ENCODE data around the gene AGBL1. TPM values are rescaled to one million over a fixed set of nuclear protein-coding genes. Genes with fewer than 3 reads are reported as not detected.

AGBL1 gene
- total and polyA plus RNA-seq, 4 donors: not detected

DNA sequence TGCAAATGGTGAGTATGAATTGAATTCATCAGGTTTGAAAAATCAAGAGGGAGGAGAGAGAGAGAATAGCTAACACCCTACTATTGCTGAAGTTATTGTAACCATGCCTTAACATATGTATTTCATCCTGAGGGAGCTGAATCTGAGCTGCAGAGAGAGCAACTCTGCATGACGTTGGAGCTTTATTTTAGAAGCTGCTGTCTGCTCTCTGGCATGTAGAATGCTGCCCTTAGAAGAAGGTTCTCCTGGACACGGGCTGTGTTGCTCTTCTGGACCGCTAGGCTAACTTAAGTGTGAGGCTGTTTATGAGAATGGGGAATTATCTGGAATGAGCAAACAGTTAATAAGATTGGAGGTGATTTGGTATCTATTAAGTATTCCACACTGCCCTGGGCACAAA, 814.6 kb downstream of the AGBL1 start (continued):
- TF ChIP-seq, protein P1, sequence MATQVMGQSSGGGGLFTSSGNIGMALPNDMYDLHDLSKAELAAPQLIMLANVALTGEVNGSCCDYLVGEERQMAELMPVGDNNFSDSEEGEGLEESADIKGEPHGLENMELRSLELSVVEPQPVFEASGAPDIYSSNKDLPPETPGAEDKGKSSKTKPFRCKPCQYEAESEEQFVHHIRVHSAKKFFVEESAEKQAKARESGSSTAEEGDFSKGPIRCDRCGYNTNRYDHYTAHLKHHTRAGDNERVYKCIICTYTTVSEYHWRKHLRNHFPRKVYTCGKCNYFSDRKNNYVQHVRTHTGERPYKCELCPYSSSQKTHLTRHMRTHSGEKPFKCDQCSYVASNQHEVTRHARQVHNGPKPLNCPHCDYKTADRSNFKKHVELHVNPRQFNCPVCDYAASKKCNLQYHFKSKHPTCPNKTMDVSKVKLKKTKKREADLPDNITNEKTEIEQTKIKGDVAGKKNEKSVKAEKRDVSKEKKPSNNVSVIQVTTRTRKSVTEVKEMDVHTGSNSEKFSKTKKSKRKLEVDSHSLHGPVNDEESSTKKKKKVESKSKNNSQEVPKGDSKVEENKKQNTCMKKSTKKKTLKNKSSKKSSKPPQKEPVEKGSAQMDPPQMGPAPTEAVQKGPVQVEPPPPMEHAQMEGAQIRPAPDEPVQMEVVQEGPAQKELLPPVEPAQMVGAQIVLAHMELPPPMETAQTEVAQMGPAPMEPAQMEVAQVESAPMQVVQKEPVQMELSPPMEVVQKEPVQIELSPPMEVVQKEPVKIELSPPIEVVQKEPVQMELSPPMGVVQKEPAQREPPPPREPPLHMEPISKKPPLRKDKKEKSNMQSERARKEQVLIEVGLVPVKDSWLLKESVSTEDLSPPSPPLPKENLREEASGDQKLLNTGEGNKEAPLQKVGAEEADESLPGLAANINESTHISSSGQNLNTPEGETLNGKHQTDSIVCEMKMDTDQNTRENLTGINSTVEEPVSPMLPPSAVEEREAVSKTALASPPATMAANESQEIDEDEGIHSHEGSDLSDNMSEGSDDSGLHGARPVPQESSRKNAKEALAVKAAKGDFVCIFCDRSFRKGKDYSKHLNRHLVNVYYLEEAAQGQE (IDR thresholded peaks at IDR 0.05): no peak
- TF ChIP-seq TAF1 (conservative IDR thresholded peaks at IDR 0.05): no peak
- no peak for TF ChIP-seq MAX (IDR thresholded peaks at IDR 0.05)
- no peak for TF ChIP-seq HNF4A (conservative IDR thresholded peaks at IDR 0.05)
- no peak for TF ChIP-seq HNF4G (IDR thresholded peaks at IDR 0.05)
- TF ChIP-seq RXRA (IDR thresholded peaks at IDR 0.05): no peak
- TF ChIP-seq FOXA1 (IDR thresholded peaks at IDR 0.05): no peak
- TF ChIP-seq GABPA (IDR thresholded peaks at IDR 0.05 in 1 of 2, conservative IDR thresholded peaks at IDR 0.05 in 1 of 2): no peak
- TF ChIP-seq SP1 (IDR thresholded peaks at IDR 0.05): no peak

- H3K27ac ChIP-seq (ENCODE audit: low read depth in 1 of 2, low read length in 2 of 2): no peak overlapping the region
- H3K4me3 ChIP-seq (ENCODE audit: low read depth in 1 of 3, low read length in 3 of 3): no peak overlapping the region
- TF ChIP-seq RAD21 (IDR thresholded peaks at IDR 0.05) (no peak), JUND (IDR thresholded peaks at IDR 0.05) (no peak), SP1 (IDR thresholded peaks at IDR 0.05) (no peak), YY1 (IDR thresholded peaks at IDR 0.05) (no peak), EGR1 (IDR thresholded peaks at IDR 0.05; ENCODE audit: low read depth in 2 of 2) (no peak), NR2F2 (IDR thresholded peaks at IDR 0.05) (no peak), FOXA2 (IDR thresholded peaks at IDR 0.05) (no peak), HNF4A (conservative IDR thresholded peaks at IDR 0.05) (no peak), RXRA (IDR thresholded peaks at IDR 0.05) (no peak), GABPA (IDR thresholded peaks at IDR 0.05 in 1 of 2, conservative IDR thresholded peaks at IDR 0.05 in 1 of 2) (no peak), MAX (IDR thresholded peaks at IDR 0.05) (no peak)
- TF ChIP-seq, protein P2, sequence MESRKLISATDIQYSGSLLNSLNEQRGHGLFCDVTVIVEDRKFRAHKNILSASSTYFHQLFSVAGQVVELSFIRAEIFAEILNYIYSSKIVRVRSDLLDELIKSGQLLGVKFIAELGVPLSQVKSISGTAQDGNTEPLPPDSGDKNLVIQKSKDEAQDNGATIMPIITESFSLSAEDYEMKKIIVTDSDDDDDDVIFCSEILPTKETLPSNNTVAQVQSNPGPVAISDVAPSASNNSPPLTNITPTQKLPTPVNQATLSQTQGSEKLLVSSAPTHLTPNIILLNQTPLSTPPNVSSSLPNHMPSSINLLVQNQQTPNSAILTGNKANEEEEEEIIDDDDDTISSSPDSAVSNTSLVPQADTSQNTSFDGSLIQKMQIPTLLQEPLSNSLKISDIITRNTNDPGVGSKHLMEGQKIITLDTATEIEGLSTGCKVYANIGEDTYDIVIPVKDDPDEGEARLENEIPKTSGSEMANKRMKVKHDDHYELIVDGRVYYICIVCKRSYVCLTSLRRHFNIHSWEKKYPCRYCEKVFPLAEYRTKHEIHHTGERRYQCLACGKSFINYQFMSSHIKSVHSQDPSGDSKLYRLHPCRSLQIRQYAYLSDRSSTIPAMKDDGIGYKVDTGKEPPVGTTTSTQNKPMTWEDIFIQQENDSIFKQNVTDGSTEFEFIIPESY (IDR thresholded peaks at IDR 0.05): no peak
- no peaks in the 10 kb centered on the region for H3K9me3 ChIP-seq (ENCODE audit: control insufficient read depth in 4 of 4, low read length in 3 of 4)
- peaks cover 0 to 7% (median 0%) of the 10 kb centered on the region in 4 donors for H3K27me3 ChIP-seq (ENCODE audit: control insufficient read depth in 4 of 4, insufficient read depth in 4 of 4, low read length in 3 of 4)
- no peak for DNase-seq (ENCODE audit: low spot score)
- no peaks in the 10 kb centered on the region for H3K36me3 ChIP-seq (ENCODE audit: control insufficient read depth in 4 of 4, insufficient read depth in 3 of 4, low read depth in 1 of 4, low read length in 3 of 4)
- WGBS: 48% methylated on average over 4 of the region's 4 CpGs
- no peaks in the 10 kb centered on the region for H3K4me1 ChIP-seq (ENCODE audit: control insufficient read depth in 4 of 4, insufficient read depth in 4 of 4, low read length in 3 of 4)
- no peak overlapping the region for H3K9ac ChIP-seq (ENCODE audit: low read depth in 1 of 2, low read length in 2 of 2)
Measured at GRCh38 chr15:86903642-86904421, 824.2 kb downstream of the AGBL1 start.
